Nucleus accumbens (tissue), 56 donors: Measurements from ENCODE around the gene GLI1.

Experiments
- DNase-seq, 56 donors: peaks; one replicate each; lab custom pipeline; 2025; lab: John Stamatoyannopoulos, UW

The GLI1 gene

DNA sequence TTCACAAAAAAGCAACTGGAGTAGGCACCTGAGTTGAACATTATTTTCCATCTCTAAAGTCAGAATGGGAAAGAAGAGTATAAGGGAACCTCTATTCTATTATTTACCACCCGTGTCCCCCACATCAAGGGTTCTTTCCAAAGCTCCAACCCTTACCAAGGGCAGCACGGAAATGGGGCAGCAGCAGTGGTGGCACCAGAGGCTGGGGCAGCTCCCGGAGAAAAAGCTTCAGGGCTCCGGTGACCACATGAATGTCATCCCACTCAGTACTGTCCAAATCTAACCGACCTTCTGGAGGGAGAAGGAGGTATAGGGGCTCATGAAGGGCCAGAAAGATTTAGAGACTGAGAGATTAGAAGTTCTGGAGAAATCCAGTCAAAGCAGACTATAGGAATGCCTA, 14.3 kb downstream of the GLI1 start:
- DNase-seq, result no peak

DNA sequence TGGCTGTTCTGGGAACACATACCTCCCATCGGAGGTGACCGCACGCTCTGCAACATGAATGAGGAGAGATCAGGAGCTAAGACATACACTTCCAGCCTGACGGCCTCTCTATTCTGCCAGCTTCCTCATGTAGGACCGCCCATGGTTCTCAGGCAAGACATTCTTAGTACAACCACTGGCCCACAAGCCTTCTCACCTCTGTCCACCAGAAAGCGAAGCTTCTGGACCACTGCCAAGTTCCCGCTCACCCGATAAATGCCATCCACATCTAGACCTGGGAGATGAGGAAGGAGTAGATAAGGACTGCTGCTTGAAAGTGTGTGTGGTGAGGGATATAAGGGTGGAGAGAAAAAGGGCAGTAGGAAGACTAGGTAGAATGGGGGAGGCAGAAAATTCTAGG, 14.8 kb downstream of the GLI1 start:
- DNase-seq, result no peak

GRCh38 chr12:57474862-57475261, 15.3 kb downstream of the GLI1 start:
- DNase-seq, result no peak

DNA sequence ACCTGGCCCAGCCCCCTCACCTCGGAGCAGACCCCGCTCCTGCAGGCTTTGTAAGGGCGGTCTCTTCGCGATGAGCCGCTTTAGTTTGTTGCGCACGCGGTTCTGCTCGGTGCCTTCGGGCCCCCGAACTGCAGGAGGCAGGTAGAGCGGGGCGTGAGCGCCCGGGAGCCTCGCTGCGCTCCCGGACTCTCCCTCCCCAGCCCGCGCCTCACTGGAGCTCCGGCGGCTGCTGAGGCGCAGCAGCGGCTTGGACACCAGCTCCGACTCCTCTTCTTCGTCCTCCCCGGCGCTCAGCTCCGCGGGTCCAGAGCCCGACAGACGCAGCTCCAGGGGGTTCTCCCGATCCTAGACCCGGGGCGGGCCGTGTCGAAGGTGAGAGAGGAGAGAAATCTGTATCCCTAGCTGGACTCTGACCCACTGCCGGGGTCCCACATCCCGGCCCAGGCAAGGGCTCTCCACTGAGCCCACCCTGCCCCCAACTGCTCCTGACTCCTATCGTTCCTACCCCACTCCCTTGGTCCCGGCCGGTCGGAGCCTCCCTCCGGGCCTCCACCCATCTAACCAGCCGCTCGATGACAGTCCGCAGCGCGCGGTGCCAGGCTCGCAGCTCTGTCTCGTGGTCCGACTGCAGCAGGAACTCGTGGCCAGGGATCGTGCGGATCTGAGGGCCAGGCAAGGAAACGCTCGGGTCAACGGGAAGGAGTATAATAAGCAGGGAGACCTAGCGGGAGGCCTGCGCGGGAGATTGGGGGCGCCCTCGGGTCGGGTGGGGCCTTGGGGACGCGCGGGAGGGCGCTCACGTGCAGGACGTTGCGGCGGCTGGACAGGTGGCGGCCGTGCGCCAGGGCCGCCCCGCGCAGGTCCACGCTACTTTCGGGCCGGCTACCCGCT, 15.9 kb downstream of the GLI1 start:
- peak in 2 of 56 donors; percentile 10 to 18 for DNase-seq

DNA sequence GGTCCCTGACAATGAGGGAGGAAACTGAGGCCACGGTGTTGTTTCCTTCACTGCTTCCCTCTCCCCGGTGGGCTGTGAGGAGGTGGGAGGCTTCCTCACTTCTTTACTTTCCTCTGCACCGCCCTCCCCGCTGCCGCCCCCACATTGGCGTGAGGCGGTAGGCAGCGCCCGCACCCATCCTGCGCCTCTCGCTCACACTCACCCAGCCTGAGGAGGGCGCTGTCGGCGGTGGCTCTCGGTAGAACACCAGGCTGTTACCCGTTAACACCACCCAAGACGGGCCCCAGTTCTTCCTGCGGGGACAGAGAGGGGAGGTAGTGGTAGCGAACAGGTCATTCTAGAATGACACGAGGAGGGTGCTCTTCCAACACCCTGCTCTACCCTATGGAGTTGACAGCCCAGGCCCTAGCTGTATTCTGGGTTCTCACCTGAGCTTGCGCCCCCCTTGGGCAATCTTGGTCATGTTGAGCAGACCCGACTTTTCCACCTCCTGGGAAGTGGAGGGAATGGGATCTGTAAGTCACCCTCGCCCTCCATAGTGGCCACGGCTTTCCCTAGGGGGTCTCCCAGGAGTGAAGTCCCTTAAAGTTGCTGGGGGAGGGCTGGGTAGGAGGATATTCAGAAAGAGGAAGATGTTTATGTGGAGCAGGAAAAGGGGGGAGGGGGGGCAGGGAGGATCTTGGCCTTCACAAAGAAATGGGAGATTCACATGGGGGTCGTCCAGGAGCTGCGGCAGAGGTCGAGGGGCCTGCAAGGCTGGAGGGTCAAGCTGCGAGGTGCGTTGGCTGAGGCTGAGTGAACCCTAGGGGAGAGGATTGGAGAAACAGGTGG, 16.8 kb downstream of the GLI1 start:
- no peak for DNase-seq

- no peak for DNase-seq
Observed at GRCh38 chr12:57476993-57477709, 17.6 kb downstream of the GLI1 start.

DNA sequence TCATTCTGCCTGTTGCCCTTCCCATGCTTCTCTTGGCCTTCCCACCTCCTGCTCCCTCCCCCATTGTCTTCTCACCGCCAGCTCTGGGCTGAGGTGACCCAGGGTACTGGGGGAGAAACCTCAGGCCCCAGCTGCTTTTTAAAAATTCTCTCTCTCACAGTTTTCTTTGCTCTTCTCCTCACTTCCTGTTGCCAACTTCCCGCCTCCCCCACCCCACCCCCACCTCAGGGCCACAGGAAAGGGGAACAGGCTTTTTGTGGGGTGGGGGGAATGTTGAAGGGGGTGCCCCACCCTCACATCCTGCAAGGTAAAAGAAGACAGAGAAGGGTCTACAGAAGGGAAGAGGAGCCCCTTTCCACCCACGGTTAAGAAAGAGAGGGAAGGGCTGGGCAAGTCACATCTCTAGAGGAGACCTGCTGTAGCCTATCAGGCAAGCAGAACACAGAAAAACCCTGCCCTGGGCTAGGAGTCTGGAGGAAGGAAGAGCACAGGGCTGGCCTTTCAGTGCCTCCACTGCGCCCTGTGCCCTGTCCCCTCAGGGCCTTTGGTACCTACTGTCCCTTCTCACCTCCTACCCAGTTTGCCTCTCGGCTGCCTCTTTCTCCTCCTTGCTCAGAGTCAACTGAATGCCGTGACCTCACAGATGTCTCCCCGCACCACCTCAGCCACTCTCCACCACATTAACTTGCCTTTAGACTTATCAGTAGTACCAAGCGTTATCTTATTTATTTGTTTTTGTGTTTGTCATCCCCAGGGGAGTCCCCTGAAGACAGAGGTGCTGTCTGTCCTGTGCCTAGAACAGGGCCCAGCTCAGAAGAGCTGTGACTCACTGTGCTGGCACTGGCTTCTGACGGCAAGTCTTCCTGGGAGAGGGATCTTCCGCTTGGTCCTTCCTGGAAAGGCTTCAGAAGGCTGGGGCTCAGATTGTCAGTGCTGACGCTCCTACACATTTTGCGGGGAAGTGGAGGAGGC, 18.4 kb downstream of the GLI1 start:
- DNase-seq, result no peak

DNA sequence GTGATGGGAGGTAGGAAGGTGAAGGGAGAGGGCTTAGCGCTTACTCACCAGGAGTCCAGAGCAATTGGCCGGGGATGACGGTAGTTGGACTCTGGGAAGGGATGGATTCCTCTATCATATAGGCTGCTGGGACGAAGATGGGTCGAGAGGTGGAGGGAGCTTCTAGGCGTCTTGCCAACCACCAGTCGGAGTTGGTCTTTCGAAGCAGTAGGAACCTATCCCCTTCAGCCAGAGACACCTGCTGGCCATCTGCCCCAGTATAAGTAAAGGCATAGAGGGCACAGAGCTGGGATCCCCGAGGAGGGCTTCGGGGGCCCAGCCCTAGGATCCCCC, 19.4 kb downstream of the GLI1 start:
- DNase-seq, result no peak

GRCh38 chr12:57479376-57480115, 20.0 kb downstream of the GLI1 start, which contains the start of gene ARHGAP9:
ARHGAP9 (minus strand) TSS chr12:57479866; CDS start chr12:57479406, 460 bp downstream.
- no peak for DNase-seq

DNA sequence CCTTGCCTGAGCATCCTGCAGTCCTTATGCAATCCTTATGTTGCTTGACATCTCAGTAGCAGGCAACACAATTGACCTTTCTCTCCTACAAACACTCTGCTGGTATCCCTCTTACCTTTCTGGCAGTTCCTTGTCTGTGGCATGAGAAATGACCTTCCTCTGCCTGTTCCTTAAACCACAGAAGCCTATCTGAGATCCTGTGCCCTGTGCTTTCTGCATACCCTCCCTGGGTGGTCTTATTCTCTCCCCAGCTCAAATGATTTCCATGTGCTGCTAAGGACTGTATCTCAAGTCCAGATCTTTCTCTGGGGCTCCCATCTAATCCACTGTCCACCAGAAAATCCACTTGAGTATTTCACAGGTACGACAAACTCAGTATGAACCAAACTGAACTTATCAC, 22.1 kb downstream of the GLI1 start:
- no peak for DNase-seq

GRCh38 chr12:57483466-57483865, 23.9 kb downstream of the GLI1 start:
- no peak for DNase-seq

DNA sequence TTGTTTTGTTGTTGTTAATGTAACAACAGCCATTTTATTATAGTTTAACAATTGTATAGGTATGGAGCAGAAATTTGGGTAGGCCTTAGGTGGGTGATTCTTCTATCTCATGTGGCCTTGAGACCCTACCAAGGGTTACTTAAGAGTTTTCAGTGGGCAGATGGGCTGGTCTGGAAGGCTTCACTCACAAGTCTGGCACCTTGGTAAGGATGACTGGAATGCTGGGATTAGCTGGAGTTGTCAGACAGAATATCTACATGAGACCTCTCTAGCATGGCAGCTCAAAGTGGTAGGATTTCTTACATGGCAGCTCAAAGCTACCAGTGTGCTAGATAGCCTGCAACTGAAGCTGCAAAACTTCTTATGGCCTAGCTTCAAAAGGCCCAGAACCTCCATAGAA, 26.1 kb downstream of the GLI1 start:
- no peak for DNase-seq

DNA sequence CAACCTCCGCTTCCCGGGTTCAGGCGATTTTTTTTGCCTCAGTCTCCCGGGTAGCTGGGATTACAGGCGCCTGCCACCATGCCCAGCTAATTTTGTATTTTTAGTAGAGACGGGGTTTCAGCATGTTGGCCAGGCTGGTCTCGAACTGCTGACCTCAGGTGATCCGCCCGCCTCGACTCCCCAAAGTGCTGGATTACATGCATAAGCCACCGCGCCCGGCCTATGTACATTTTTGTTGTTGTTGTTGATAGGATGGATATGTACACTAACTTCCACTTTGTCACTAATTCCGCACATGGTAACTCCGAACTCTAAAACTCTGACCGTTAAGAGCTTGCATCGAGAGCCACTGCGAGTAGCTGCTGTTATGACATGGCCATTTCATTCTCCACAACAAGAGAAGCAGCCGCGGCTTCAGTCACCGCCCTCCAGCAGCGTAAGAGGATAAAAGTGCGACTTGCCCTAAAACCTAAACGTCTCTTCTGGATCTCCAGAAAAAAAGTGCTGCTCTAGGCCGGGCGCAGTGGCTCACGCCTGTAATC, 27.5 kb downstream of the GLI1 start:
- DNase-seq, result no peak

GRCh38 chr12:57487597-57488401, 28.2 kb downstream of the GLI1 start, which contains the start of gene MARS1:
MARS1 (plus strand) TSS chr12:57488068; CDS start chr12:57488091, 23 bp downstream.
- DNase-seq, result peak; percentile 58 to 98 (median 90)

DNA sequence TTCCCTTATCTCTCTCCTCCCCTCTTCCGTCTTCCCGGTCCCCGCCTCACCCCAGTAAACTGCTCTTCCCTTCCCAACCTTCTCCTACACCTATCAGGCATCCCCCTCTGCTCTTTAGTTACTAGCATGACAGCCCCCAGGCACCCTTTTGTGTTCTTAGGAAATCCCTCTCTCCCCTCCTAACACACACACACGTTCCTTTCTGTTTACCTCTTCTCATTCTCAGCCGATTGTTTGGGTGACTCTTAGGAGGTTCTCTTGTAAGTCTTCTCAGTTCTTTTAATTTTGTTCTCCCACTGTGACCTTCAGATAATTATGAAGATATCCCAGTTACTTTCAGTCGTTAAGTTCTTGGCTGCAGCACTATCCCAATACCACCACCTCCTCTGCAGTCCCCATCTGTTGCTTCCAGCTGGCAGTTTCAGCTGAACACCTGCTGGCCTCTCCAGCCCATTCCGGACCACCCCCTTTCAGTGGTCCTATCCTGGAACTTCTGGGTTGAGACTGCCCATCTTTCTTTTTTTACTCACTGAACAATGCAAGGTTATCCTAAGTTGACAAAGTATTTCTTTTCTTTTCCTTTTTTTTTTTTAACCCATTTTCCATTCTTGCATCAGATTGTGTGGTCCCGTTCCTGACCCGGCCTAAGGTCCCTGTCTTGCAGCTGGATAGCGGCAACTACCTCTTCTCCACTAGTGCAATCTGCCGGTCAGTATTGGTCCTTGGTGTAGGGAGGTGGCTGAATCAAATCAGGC, 29.0 kb downstream of the GLI1 start:
- no peak for DNase-seq

GRCh38 chr12:57489157-57489641, 29.6 kb downstream of the GLI1 start:
- no peak for DNase-seq

- no peak for DNase-seq
Observed at GRCh38 chr12:57490126-57490525, 30.5 kb downstream of the GLI1 start.
